HepG2 (cell line): Measurements from ENCODE around the gene HINFP. TPM values are rescaled to one million over a fixed set of nuclear protein-coding genes. Genes with fewer than 3 reads are reported as not detected.
A peak's percentile ranks its signal among the peaks of the same experiment; 100 is the strongest.

Experiments used
- BRD4 ChIP-seq: sonication (generic); formaldehyde crosslinking; IDR thresholded peaks from 2 replicates; pipeline ENCODE4 v1.4.0; 2020; ENCODE audit warnings: missing genetic modification reagents
- CBX5 ChIP-seq: sonication (generic); formaldehyde crosslinking; IDR thresholded peaks from 2 replicates; pipeline ENCODE4 v1.4.0; 2020; ENCODE audit warnings: missing genetic modification reagents, borderline replicate concordance
- CTCF ChIP-seq: sonication (generic); formaldehyde crosslinking; IDR thresholded peaks from 2 replicates; pipeline ENCODE4 v1.5.0; 2020; ENCODE audit warnings: mild to moderate bottlenecking, missing genetic modification reagents, moderate library complexity
- HIVEP1 ChIP-seq: sonication (generic); formaldehyde crosslinking; IDR thresholded peaks from 2 replicates; pipeline ENCODE4 v1.4.0; 2020; ENCODE audit warnings: mild to moderate bottlenecking, missing genetic modification reagents
- HNRNPK ChIP-seq: fragments of 200-400 bp; formaldehyde crosslinking; IDR thresholded peaks from 2 replicates; pipeline ENCODE4 v1.6.1; 2018; ENCODE audit warnings: low read length, low read depth, moderate library complexity, mild to moderate bottlenecking; ENCODE audit not compliant: poor library complexity, severe bottlenecking
- HNRNPL ChIP-seq: fragments of 200-400 bp; formaldehyde crosslinking; IDR thresholded peaks from 2 replicates; pipeline ENCODE4 v1.6.1; 2017; ENCODE audit warnings: mild to moderate bottlenecking, low read depth, low read length
- IRF9 ChIP-seq: sonication (generic); formaldehyde crosslinking; IDR thresholded peaks from 2 replicates; pipeline ENCODE4 v1.8.0; 2022; ENCODE audit warnings: missing genetic modification reagents, mild to moderate bottlenecking, borderline replicate concordance
- MEIS2 ChIP-seq: sonication (generic); formaldehyde crosslinking; IDR thresholded peaks from 2 replicates; pipeline ENCODE4 v1.9.0; 2021; ENCODE audit warnings: mild to moderate bottlenecking, missing genetic modification reagents
- POLR2A ChIP-seq, 2 experiments: IDR thresholded peaks; 2 replicates each; pipeline ENCODE4 v1.6.1; 2011; ENCODE audit warnings: low read depth in 2 of 2, low read length in 2 of 2, mild to moderate bottlenecking in 1 of 2, moderate library complexity in 1 of 2; ENCODE audit not compliant: insufficient read depth in 1 of 2
- PRPF4 ChIP-seq: fragments of 200-400 bp; formaldehyde crosslinking; IDR thresholded peaks from 2 replicates; pipeline ENCODE4 v1.6.1; 2016; ENCODE audit warnings: low read length, low read depth; ENCODE audit not compliant: poor library complexity, severe bottlenecking
- SIN3A ChIP-seq: IDR thresholded peaks from 2 replicates; pipeline ENCODE4 v1.6.1; 2011; ENCODE audit warnings: low read depth, mild to moderate bottlenecking, control low read depth, low read length, borderline replicate concordance
- SMC3 ChIP-seq: IDR thresholded peaks from 2 replicates; pipeline ENCODE4 v1.6.1; 2011; ENCODE audit warnings: low read length, improper control_type of control experiment
- SP5 ChIP-seq: IDR thresholded peaks from 2 replicates; pipeline ENCODE4 v1.6.1; 2016; ENCODE audit warnings: low read depth, borderline replicate concordance
- TAF1 ChIP-seq: sonication (generic); formaldehyde crosslinking; IDR thresholded peaks from 2 replicates; pipeline ENCODE4 v1.4.0; 2020; ENCODE audit warnings: missing genetic modification reagents
- TOPORS ChIP-seq: sonication (generic); formaldehyde crosslinking; IDR thresholded peaks from 2 replicates; pipeline ENCODE4 v1.8.0; 2023; ENCODE audit warnings: mild to moderate bottlenecking, missing genetic modification reagents
- WIZ ChIP-seq: sonication (generic); formaldehyde crosslinking; IDR thresholded peaks from 2 replicates; pipeline ENCODE4 v1.5.1; 2020; ENCODE audit warnings: mild to moderate bottlenecking, missing genetic modification reagents
- ZFP37 ChIP-seq: sonication (generic); formaldehyde crosslinking; IDR thresholded peaks from 2 replicates; pipeline ENCODE4 v1.4.0; 2020; ENCODE audit warnings: missing genetic modification reagents, borderline replicate concordance
- ZFP91 ChIP-seq: sonication (generic); formaldehyde crosslinking; IDR thresholded peaks from 2 replicates; pipeline ENCODE4 v1.9.0; 2022; ENCODE audit warnings: missing genetic modification reagents, mild to moderate bottlenecking, borderline replicate concordance
- ZNF510 ChIP-seq: sonication (generic); formaldehyde crosslinking; IDR thresholded peaks from 2 replicates; pipeline ENCODE4 v1.4.0; 2020; ENCODE audit warnings: low read depth, mild to moderate bottlenecking, missing genetic modification reagents
- ZNF557 ChIP-seq: sonication (generic); formaldehyde crosslinking; IDR thresholded peaks from 2 replicates; pipeline ENCODE4 v1.4.0; 2020; ENCODE audit warnings: missing genetic modification reagents
- polyA plus RNA-seq, 8 experiments: library from polyadenylated mRNA; depleted of rRNA in 3 of 8; stranded (reverse) in 7 of 8; unstranded in 1 of 8; fragments of >200 nt; fragmentation: Illumina TruSeq in 4 of 8; extraction: Trizol in 4 of 8; gene quantifications; 2 replicates each; pipeline versions ENCODE4 v1.2.1 to v1.2.3, GENCODE V29; 2011 to 2016; ENCODE audit warnings: low read depth in 4 of 8, missing spikeins in 1 of 8, mixed read lengths in 1 of 8; ENCODE audit not compliant: insufficient read depth in 1 of 8
- total RNA-seq, 5 experiments: library from RNA; depleted of rRNA; stranded (reverse); fragments of >200 nt; fragmentation: Illumina TruSeq; extraction: Trizol; gene quantifications; 2 replicates each; pipeline ENCODE4 v1.2.3, GENCODE V29; 2016; ENCODE audit warnings: low read depth in 1 of 5
- TF ChIP-seq, protein P1 (sequence below): sonication (generic); formaldehyde crosslinking; IDR thresholded peaks from 2 replicates; pipeline ENCODE4 v1.5.0; 2020; ENCODE audit warnings: missing genetic modification reagents
- TF ChIP-seq, protein P2 (sequence below): sonication (generic); formaldehyde crosslinking; conservative IDR thresholded peaks from 2 replicates; pipeline ENCODE4 v1.4.0; 2020; ENCODE audit warnings: missing genetic modification reagents

Gene HINFP
- total and polyA plus RNA-seq, 2 of the 13 experiments (the other 11 are each of a cell fraction or from before 2014, with no cell fraction given) = 15.1 to 21.4 TPM

DNA sequence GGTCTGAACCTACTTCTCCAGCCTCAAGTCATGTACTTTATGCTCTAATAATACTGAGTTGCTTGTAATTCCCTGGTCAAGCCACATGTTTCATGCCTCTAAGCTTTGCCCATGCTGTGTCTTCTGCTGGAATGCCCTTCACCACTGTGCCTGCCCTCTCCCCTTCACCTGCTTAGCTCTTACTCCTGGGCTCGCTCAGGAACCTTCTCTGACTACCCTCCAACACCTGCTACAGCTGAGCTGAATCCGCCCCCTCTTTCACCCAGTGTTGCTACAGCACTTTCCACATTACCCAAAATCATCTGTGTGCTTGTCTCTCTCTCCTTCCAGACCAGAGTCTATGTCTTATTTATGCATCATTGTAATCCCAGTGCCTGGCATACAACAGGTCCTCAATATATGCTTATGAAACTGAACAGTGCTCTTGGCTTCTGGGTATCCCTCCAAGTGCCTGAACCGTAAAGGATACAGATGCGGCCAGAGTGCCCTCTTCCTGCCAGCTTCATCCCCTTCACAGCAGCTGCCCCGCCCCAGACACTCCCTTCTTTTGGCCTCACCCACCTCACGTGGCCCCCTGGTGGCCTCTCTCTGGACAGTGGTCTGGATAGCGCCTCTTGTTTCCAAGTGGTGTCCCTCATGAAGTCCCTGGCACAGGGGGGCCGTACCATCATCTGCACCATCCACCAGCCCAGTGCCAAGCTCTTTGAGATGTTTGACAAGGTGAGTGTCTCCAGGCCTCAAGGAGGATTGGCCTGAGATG lies 34.5 kb downstream of the HINFP start (continued):
- TF ChIP-seq ZFP91 (CRISPR knock-in tag) (peak; percentile 16; the same call in 1 of the 2 replicates), ZNF557 (CRISPR knock-in tag) (no peak), IRF9 (CRISPR knock-in tag) (no peak), TOPORS (CRISPR knock-in tag) (no peak), CBX5 (CRISPR knock-in tag) (0 out of 2 replicates have a peak, but pooled peaks have one; percentile 19), BRD4 (no peak), POLR2A (IDR thresholded peaks at IDR 0.05; ENCODE audit: insufficient read depth in 1 of 2, low read depth in 2 of 2, low read length in 2 of 2) (no peak), PRPF4 (no peak), HNRNPK (no peak), ZNF510 (CRISPR knock-in tag) (no peak), HIVEP1 (CRISPR knock-in tag) (no peak), SIN3A (no peak), WIZ (no peak), HNRNPL (0 out of 2 replicates have a peak, but pooled peaks have one; percentile 57), ZFP37 (no peak), TAF1 (CRISPR knock-in tag) (no peak), CTCF (CRISPR knock-in tag) (peak; percentile 64), SMC3 (peak; percentile 20; the same call in 1 of the 2 replicates), MEIS2 (CRISPR knock-in tag) (no peak), SP5 (peak; percentile 76; the same call in 1 of the 2 replicates)
- TF ChIP-seq, protein P1, sequence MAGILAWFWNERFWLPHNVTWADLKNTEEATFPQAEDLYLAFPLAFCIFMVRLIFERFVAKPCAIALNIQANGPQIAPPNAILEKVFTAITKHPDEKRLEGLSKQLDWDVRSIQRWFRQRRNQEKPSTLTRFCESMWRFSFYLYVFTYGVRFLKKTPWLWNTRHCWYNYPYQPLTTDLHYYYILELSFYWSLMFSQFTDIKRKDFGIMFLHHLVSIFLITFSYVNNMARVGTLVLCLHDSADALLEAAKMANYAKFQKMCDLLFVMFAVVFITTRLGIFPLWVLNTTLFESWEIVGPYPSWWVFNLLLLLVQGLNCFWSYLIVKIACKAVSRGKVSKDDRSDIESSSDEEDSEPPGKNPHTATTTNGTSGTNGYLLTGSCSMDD = no peak
- TF ChIP-seq, protein P2, sequence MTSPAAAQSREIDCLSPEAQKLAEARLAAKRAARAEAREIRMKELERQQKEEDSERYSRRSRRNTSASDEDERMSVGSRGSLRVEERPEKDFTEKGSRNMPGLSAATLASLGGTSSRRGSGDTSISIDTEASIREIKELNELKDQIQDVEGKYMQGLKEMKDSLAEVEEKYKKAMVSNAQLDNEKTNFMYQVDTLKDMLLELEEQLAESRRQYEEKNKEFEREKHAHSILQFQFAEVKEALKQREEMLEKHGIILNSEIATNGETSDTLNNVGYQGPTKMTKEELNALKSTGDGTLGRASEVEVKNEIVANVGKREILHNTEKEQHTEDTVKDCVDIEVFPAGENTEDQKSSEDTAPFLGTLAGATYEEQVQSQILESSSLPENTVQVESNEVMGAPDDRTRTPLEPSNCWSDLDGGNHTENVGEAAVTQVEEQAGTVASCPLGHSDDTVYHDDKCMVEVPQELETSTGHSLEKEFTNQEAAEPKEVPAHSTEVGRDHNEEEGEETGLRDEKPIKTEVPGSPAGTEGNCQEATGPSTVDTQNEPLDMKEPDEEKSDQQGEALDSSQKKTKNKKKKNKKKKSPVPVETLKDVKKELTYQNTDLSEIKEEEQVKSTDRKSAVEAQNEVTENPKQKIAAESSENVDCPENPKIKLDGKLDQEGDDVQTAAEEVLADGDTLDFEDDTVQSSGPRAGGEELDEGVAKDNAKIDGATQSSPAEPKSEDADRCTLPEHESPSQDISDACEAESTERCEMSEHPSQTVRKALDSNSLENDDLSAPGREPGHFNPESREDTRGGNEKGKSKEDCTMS (CRISPR knock-in tag) = no peak
